Gastrocnemius medialis (tissue), 4 donors: ENCODE measurements around the gene LYPD6B.

Experiments used
- CTCF ChIP-seq, 5 experiments: fragments of 450-650 bp in 3 of 5; fragments of 200-600 bp in 2 of 5; sonication (generic) in 2 of 5; IDR thresholded peaks in 4 of 5; conservative IDR thresholded peaks in 1 of 5; 1 replicate in 4 of 5; 2 replicates in 1 of 5; pipeline ENCODE4 v1.5.1; 2016 to 2019; ENCODE audit warnings: antibody characterized with exemption in 5 of 5, mild to moderate bottlenecking in 3 of 5, moderate library complexity in 3 of 5
- POLR2A ChIP-seq, 2 donors: fragments of 450-650 bp; IDR thresholded peaks; one replicate each; pipeline ENCODE4 v1.6.1; 2017; ENCODE audit warnings: antibody characterized with exemption in 2 of 2, mild to moderate bottlenecking in 2 of 2, moderate library complexity in 2 of 2

GRCh38 chr2:149101818-149102217 is 63.3 kb downstream of the LYPD6B start:
- TF ChIP-seq POLR2A (IDR thresholded peaks at IDR 0.05) (no peak), CTCF (IDR thresholded peaks at IDR 0.05 in 4 of 5, conservative IDR thresholded peaks at IDR 0.05 in 1 of 5) (no peak)
